Measurements from ENCODE around the gene RNASEH1. TPM values are rescaled to one million over a fixed set of nuclear protein-coding genes. Genes with fewer than 3 reads are reported as not detected.

Gene RNASEH1
- total and polyA plus RNA-seq, 9 donors: 10.3 to 23.9 (median 16.8) TPM

DNA sequence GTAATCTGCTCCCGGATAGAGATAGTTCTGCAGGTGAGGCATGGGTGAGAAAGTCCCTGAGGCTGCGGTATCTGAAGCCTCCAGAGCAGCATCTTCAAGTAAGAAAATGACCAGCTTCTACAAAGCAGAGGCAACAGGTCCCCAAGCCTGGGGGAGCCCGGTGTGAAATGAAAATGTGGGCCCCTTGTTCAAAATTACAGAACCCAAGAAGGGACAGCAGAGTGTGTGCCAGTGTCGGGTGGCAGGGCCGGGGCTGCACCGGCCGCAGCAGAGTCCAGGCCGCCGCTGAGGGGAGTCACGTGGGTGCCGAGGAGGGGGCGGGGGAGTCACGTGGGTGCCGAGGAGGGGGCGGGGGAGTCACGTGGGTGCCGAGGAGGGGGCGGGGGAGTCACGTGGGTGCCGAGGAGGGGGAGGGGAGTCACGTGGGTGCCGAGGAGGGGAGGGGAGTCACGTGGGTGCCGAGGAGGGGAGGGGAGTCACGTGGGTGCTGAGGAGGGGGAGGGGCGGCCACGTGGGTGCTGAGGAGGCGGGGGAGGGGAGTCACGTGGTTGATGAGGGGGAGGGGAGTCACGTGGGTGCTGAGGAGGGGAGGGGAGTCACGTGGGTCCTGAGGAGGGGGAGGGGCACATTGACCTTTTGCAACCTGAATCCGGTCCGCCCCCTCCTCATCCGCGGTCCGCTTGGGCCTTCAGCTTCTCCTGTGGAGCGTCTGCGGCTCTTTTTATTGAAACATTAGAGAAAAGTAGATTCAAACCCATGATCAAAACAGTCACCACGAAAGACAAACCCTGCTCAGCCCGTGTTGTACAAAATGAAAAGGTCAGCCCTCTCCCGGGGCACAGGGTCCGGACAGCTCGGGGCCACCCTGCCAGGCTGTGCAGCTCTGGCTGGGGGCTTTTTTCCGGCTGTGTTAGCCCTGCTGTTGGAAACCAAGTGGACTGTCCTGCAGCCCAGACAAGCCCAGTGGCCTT lies 47.1 kb upstream of the RNASEH1 start:
- Histone ChIP-seq H3K27me3 (no peaks in the 10 kb centered on the region), H3K9me3 (no peaks in the 10 kb centered on the region), H3K36me3 (no peaks in the 10 kb centered on the region), H3K4me1 (ENCODE audit: insufficient read depth) (peaks cover 17% of the 10 kb centered on the region), H3K27ac (peak overlapping the region in 1 of 2 donors; percentile 60), H3K4me3 (no peak overlapping the region)
- TF ChIP-seq POLR2A (IDR thresholded peaks at IDR 0.05): no peak
- TF ChIP-seq CTCF (IDR thresholded peaks at IDR 0.05): no peak
- no peak for TF ChIP-seq EP300 (IDR thresholded peaks at IDR 0.05)
- WGBS, 3 donors: 24 to 61% (median 54%) methylated on average over 26 to 42 of the region's 44 CpGs
- peak; percentile 29 to 79 (median 74) for DNase-seq
- intact Hi-C loops (cut with DNase I): no loop called here

DNA sequence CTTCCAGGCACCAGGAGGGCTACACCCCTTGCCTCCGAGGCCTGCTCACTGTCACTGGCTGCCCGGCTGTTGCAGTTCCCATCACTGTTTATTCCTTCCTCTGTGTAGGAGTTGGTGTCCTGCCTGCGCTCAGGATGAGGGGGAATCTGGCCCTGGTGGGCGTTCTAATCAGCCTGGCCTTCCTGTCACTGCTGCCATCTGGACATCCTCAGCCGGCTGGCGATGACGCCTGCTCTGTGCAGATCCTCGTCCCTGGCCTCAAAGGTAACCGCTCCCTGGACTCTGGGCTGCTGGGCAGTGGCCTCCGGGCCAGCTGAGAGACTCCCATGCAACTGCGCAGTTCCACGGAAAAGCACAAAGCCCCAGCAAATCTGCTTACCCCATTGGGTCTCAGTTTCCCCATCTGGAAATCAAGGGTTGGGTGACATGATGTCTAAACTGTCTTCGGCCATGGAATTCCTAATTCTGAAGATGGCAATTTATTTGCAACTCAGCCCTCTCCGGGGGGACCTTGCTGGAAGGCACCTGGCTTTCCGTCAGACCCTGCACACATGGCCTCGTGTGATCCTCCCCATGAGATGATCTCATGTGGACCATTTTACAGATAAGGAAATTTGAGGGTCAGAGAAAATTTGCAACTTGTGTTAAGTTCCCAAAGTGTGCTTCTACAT lies 46.2 kb upstream of the RNASEH1 start:
- no peak for TF ChIP-seq POLR2A (IDR thresholded peaks at IDR 0.05)
- TF ChIP-seq CTCF (IDR thresholded peaks at IDR 0.05): no peak
- no peak for TF ChIP-seq EP300 (IDR thresholded peaks at IDR 0.05)
- WGBS, 3 donors: 49 to 57% (median 55%) methylated on average over 16 of the region's 16 CpGs
- no peaks in the 10 kb centered on the region for H3K36me3 ChIP-seq
- H3K27me3 ChIP-seq: no peaks in the 10 kb centered on the region
- H3K27ac ChIP-seq: no peak overlapping the region
- no peaks in the 10 kb centered on the region for H3K9me3 ChIP-seq
- H3K4me3 ChIP-seq: no peak overlapping the region
- peak in 2 of 5 donors; percentile 29 to 36 for DNase-seq
- intact Hi-C loops (cut with DNase I): no loop called here
- peaks cover 17% of the 10 kb centered on the region for H3K4me1 ChIP-seq (ENCODE audit: insufficient read depth)

GRCh38 chr2:3603536-3604206 lies 45.5 kb upstream of the RNASEH1 start:
- Histone ChIP-seq H3K4me1 (ENCODE audit: insufficient read depth) (peaks cover 16% of the 10 kb centered on the region), H3K27me3 (no peaks in the 10 kb centered on the region), H3K4me3 (no peak overlapping the region), H3K27ac (no peak overlapping the region), H3K9me3 (no peaks in the 10 kb centered on the region), H3K36me3 (no peaks in the 10 kb centered on the region)
- WGBS, 3 donors: 84 to 85% (median 84%) methylated on average over 19 of the region's 19 CpGs
- intact Hi-C loops (cut with DNase I): no loop called here
- TF ChIP-seq EP300 (IDR thresholded peaks at IDR 0.05) (no peak), CTCF (IDR thresholded peaks at IDR 0.05) (no peak), POLR2A (IDR thresholded peaks at IDR 0.05) (no peak)
- DNase-seq: peak in 1 of 5 donors; percentile 17

All from ovary (tissue), 9 donors.